A549 (cell line): Measurements from ENCODE around the gene TFRC.

Source experiments
- E2F6 ChIP-seq: IDR thresholded peaks from 2 replicates; pipeline ENCODE4 v1.6.1; 2012; ENCODE audit warnings: low read depth, borderline replicate concordance
- JUN ChIP-seq, 2 experiments: fragments of >200 bp; sonication (Bioruptor Twin); formaldehyde crosslinking; IDR thresholded peaks; 2 replicates in 1 of 2; 3 replicates in 1 of 2; pipeline ENCODE4 v1.6.1; 2016 to 2017
- MAZ ChIP-seq: fragments of 150-350 bp; IDR thresholded peaks from 2 replicates; pipeline ENCODE4 v1.6.1; 2014; ENCODE audit warnings: antibody characterized with exemption, low read depth, low read length, borderline replicate concordance
- PHF8 ChIP-seq: fragments of 200-600 bp; sonication (generic); IDR thresholded peaks from 2 replicates; pipeline ENCODE4 v1.6.1; 2016; ENCODE audit warnings: low read depth, mild to moderate bottlenecking, antibody characterized with exemption, moderate library complexity, borderline replicate concordance
- RAD21 ChIP-seq, 2 experiments: fragments of >200 bp in 1 of 2; sonication (Bioruptor Twin) in 1 of 2; formaldehyde crosslinking in 1 of 2; IDR thresholded peaks in 1 of 2; conservative IDR thresholded peaks in 1 of 2; 2 replicates in 1 of 2; 3 replicates in 1 of 2; pipeline ENCODE4 v1.6.1; 2012 to 2018; ENCODE audit warnings: inconsistent platforms in 1 of 2
- REST ChIP-seq: fragments of 200-600 bp; sonication (generic); IDR thresholded peaks from 2 replicates; pipeline ENCODE4 v1.6.1; 2016; ENCODE audit warnings: antibody characterized with exemption, mild to moderate bottlenecking, moderate library complexity
- RFX5 ChIP-seq: fragments of 450-650 bp; IDR thresholded peaks from 2 replicates; pipeline ENCODE4 v1.7.1; 2014; ENCODE audit warnings: antibody characterized with exemption, mild to moderate bottlenecking, moderate library complexity
- TP53 ChIP-seq: fragments of 250-450 bp; sonication (Bioruptor Pico); IDR thresholded peaks from 2 replicates; pipeline ENCODE4 v1.5.0; 2021; ENCODE audit warnings: mild to moderate bottlenecking, moderate library complexity
- ZC3H11A ChIP-seq: fragments of 450-650 bp; IDR thresholded peaks from 2 replicates; pipeline ENCODE4 v1.6.1; 2014; ENCODE audit warnings: antibody characterized with exemption, mild to moderate bottlenecking
- TF ChIP-seq, protein P1 (sequence below): fragments of 450-650 bp; IDR thresholded peaks from 2 replicates; pipeline ENCODE4 v1.6.1; 2014; ENCODE audit warnings: antibody characterized with exemption
- TF ChIP-seq, protein P2 (sequence below): fragments of >200 bp; sonication (Bioruptor Twin); formaldehyde crosslinking; IDR thresholded peaks from 3 replicates; pipeline ENCODE4 v1.5.1; 2016
- TF ChIP-seq, protein P3 (sequence below): IDR thresholded peaks from 2 replicates; pipeline ENCODE4 v1.6.1; 2012

DNA sequence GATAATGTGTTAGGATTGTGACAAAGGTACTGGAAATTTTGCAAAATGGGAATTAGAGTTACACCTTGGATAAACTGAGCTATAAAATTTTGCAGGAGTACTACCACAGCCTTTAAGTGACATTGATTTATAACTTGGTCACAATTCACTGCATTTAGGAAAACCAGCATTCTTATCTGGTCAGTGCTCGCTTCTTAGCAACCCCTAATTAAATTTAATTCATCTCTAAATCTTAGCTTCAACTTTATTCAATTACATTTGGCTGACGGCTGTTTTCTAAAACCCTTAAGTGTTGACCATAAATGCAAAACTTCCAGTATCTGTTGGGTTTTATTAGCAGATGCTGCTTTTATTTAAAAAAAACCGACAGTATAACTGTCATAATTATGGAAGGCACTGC lies 31.3 kb downstream of the TFRC start:
- TF ChIP-seq, protein P1, sequence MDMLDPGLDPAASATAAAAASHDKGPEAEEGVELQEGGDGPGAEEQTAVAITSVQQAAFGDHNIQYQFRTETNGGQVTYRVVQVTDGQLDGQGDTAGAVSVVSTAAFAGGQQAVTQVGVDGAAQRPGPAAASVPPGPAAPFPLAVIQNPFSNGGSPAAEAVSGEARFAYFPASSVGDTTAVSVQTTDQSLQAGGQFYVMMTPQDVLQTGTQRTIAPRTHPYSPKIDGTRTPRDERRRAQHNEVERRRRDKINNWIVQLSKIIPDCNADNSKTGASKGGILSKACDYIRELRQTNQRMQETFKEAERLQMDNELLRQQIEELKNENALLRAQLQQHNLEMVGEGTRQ: no peak
- TF ChIP-seq TP53 (CRISPR knock-in tag): no peak
- no peak for TF ChIP-seq RFX5
- TF ChIP-seq, protein P2, sequence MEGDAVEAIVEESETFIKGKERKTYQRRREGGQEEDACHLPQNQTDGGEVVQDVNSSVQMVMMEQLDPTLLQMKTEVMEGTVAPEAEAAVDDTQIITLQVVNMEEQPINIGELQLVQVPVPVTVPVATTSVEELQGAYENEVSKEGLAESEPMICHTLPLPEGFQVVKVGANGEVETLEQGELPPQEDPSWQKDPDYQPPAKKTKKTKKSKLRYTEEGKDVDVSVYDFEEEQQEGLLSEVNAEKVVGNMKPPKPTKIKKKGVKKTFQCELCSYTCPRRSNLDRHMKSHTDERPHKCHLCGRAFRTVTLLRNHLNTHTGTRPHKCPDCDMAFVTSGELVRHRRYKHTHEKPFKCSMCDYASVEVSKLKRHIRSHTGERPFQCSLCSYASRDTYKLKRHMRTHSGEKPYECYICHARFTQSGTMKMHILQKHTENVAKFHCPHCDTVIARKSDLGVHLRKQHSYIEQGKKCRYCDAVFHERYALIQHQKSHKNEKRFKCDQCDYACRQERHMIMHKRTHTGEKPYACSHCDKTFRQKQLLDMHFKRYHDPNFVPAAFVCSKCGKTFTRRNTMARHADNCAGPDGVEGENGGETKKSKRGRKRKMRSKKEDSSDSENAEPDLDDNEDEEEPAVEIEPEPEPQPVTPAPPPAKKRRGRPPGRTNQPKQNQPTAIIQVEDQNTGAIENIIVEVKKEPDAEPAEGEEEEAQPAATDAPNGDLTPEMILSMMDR: no peak
- no peak for TF ChIP-seq MAZ
- TF ChIP-seq E2F6: no peak
- TF ChIP-seq RAD21 (conservative IDR thresholded peaks at IDR 0.05 in 1 of 2, IDR thresholded peaks at IDR 0.05 in 1 of 2): no peak
- TF ChIP-seq, protein P3, sequence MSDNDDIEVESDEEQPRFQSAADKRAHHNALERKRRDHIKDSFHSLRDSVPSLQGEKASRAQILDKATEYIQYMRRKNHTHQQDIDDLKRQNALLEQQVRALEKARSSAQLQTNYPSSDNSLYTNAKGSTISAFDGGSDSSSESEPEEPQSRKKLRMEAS: no peak
- no peak for TF ChIP-seq REST
- TF ChIP-seq ZC3H11A: no peak
- no peak for TF ChIP-seq PHF8
- TF ChIP-seq JUN (IDR thresholded peaks at IDR 0.05): no peak
